NCI-H146 (cell line): Measurements from ENCODE around the gene GSX2.
"Not testable (repeated sequence)": the region's sequence is repeated elsewhere in the genome, so short reads cannot be mapped to it uniquely, and the experiment has no call there.

Source experiments
- DNase-seq: peaks from one replicate; lab custom pipeline; 2025; lab: John Stamatoyannopoulos, UW

Gene GSX2

GRCh38 chr4:54099748-54100574 is at the start of gene GSX2:
GSX2 (plus strand) TSS chr4:54100163; CDS start chr4:54100345, 182 bp downstream.
- peak; percentile 80 for DNase-seq

GRCh38 chr4:54050214-54050904 is 49.6 kb upstream of the GSX2 start:
- no peak for DNase-seq

- not testable (repeated sequence) for DNase-seq
These were observed 46.6 kb upstream of the GSX2 start for GRCh38 chr4:54053322-54053721.

- no peak for DNase-seq
These were observed 45.5 kb upstream of the GSX2 start for GRCh38 chr4:54054501-54054900.

GRCh38 chr4:54055494-54055893 is 44.5 kb upstream of the GSX2 start:
- DNase-seq: no peak

- no peak for DNase-seq
These were observed 43.6 kb upstream of the GSX2 start for GRCh38 chr4:54056360-54056759.

- DNase-seq: no peak
These were observed 41.8 kb upstream of the GSX2 start for GRCh38 chr4:54058171-54058570.

- no peak for DNase-seq
These were observed 39.8 kb upstream of the GSX2 start for GRCh38 chr4:54060116-54060515.

- DNase-seq: no peak
These were observed 38.9 kb upstream of the GSX2 start for GRCh38 chr4:54061067-54061466.

GRCh38 chr4:54061873-54062272 is 38.1 kb upstream of the GSX2 start:
- DNase-seq: no peak

- DNase-seq: no peak
These were observed 37.6 kb upstream of the GSX2 start for GRCh38 chr4:54062392-54062791.

GRCh38 chr4:54063229-54063628 is 36.7 kb upstream of the GSX2 start:
- no peak for DNase-seq

GRCh38 chr4:54063737-54064316 is 36.1 kb upstream of the GSX2 start:
- DNase-seq: peak; percentile 55

- DNase-seq: peak; percentile 98
These were observed 35.4 kb upstream of the GSX2 start, which contains the start of gene CHIC2 for GRCh38 chr4:54064317-54065111. CHIC2 (minus strand) TSS chr4:54064605; CDS start chr4:54064300, 305 bp downstream.

GRCh38 chr4:54065282-54066087 is 34.5 kb upstream of the GSX2 start:
- DNase-seq: no peak

GRCh38 chr4:54066088-54066415 is 33.9 kb upstream of the GSX2 start:
- no peak for DNase-seq

- DNase-seq: no peak
These were observed 33.2 kb upstream of the GSX2 start for GRCh38 chr4:54066718-54067129.

- DNase-seq: no peak
These were observed 32.8 kb upstream of the GSX2 start for GRCh38 chr4:54067166-54067565.

- no peak for DNase-seq
These were observed 26.6 kb upstream of the GSX2 start for GRCh38 chr4:54073271-54073880.

- DNase-seq: no peak
These were observed 25.6 kb upstream of the GSX2 start for GRCh38 chr4:54074381-54074780.

- no peak for DNase-seq
These were observed 23.3 kb upstream of the GSX2 start for GRCh38 chr4:54076673-54077072.
